Activated T-helper 2 cell treated with anti-CD3 and anti-CD28 coated beads, Interferon-gamma antibody, Interleukin-2, Interleukin-4, amounts not matched to agents 10 μg/mL and 5 μg/mL and 100 μg/mL, durations not matched to agents 14 hours and 24 hours and 36 hours (primary cell): ENCODE data around the gene REST. TPM values are rescaled to one million over a fixed set of nuclear protein-coding genes. Genes with fewer than 3 reads are reported as not detected.
A peak's percentile ranks its signal among the peaks of the same experiment; 100 is the strongest.
"Not testable (repeated sequence)": the region's sequence is repeated elsewhere in the genome, so short reads cannot be mapped to it uniquely, and the experiment has no call there.

Experiments
- DNase-seq: peaks from one replicate; pipeline ENCODE4 v3.0.0; 2021; ENCODE audit warnings: low spot score
- H3K27ac Mint-ChIP-seq: one replicate; pipeline ENCODE4 v1.8.0; 2021; ENCODE audit warnings: mixed read lengths
- H3K27me3 Mint-ChIP-seq: one replicate; pipeline ENCODE4 v1.8.0; 2021; ENCODE audit warnings: low read depth, mixed read lengths
- H3K36me3 Mint-ChIP-seq: one replicate; pipeline ENCODE4 v1.8.0; 2021; ENCODE audit warnings: low read depth, mixed read lengths
- H3K4me1 Mint-ChIP-seq: one replicate; pipeline ENCODE4 v1.8.0; 2021; ENCODE audit warnings: low read depth, mixed read lengths
- H3K4me3 Mint-ChIP-seq: one replicate; pipeline ENCODE4 v1.8.0; 2021; ENCODE audit warnings: low read depth, mild to moderate bottlenecking, moderate library complexity, mixed read lengths
- H3K9me3 Mint-ChIP-seq: one replicate; pipeline ENCODE4 v1.8.0; 2021; ENCODE audit warnings: mixed read lengths
- intact Hi-C: fragments of 100-400 bp; cut with micrococcal nuclease; formaldehyde crosslinking; loops from one replicate; pipeline ENCODE4 v1.15.1; 2023
- total RNA-seq: library from RNA; stranded (reverse); gene quantifications from 2 replicates; pipeline ENCODE4 v1.2.3, GENCODE V29; 2022

Gene REST
- total RNA-seq, 1 donor from 2014 or later: 44.5 TPM

GRCh38 chr4:56880572-56880971, 27.1 kb upstream of the REST start:
- H3K4me1 Mint-ChIP-seq: no peaks in the 10 kb centered on the region
- H3K36me3 Mint-ChIP-seq: no peaks in the 10 kb centered on the region
- intact Hi-C loops: no loop called here

GRCh38 chr4:56884511-56884910, 23.2 kb upstream of the REST start:
- H3K27me3 Mint-ChIP-seq: peaks cover 27% of the 10 kb centered on the region
- DNase-seq, H3K4me3 Mint-ChIP-seq, H3K36me3 Mint-ChIP-seq, intact Hi-C loops, H3K27ac Mint-ChIP-seq, H3K9me3 Mint-ChIP-seq, H3K4me1 Mint-ChIP-seq: not testable (repeated sequence)

More at GRCh38 chr4:56880572-56880971, 27.1 kb upstream of the REST start:
- Mint-ChIP-seq H3K27me3 (no peaks in the 10 kb centered on the region), H3K9me3 (no peaks in the 10 kb centered on the region), H3K27ac (no peak overlapping the region), H3K4me3 (no peak overlapping the region)
- no peak for DNase-seq

GRCh38 chr4:56892691-56893090, 15.0 kb upstream of the REST start:
- intact Hi-C loops: loop anchor here (1.0 kb wide), 1 partner anchor 10 kb away; no protein-coding TSS in a partner anchor
- Mint-ChIP-seq H3K4me3 (no peak overlapping the region), H3K27ac (no peak overlapping the region), H3K9me3 (no peaks in the 10 kb centered on the region), H3K36me3 (no peaks in the 10 kb centered on the region), H3K4me1 (no peaks in the 10 kb centered on the region), H3K27me3 (peaks cover 11% of the 10 kb centered on the region)
- DNase-seq: no peak

- H3K4me3 Mint-ChIP-seq: not testable (repeated sequence)
These were observed 9.9 kb upstream of the REST start for GRCh38 chr4:56897842-56898241.

GRCh38 chr4:56900186-56900585, 7.5 kb upstream of the REST start:
- intact Hi-C loops, H3K4me3 Mint-ChIP-seq: not testable (repeated sequence)

More at GRCh38 chr4:56897842-56898241, 9.9 kb upstream of the REST start:
- DNase-seq, intact Hi-C loops, H3K4me1 Mint-ChIP-seq, H3K27ac Mint-ChIP-seq, H3K9me3 Mint-ChIP-seq, H3K36me3 Mint-ChIP-seq, H3K27me3 Mint-ChIP-seq: not testable (repeated sequence)

GRCh38 chr4:56902703-56903102, 5.0 kb upstream of the REST start:
- peaks cover 13% of the 10 kb centered on the region for H3K4me1 Mint-ChIP-seq
- intact Hi-C loops: loop anchor here (1.0 kb wide), 1 partner anchor 9 kb away; no protein-coding TSS in a partner anchor
- DNase-seq: no peak
- no peaks in the 10 kb centered on the region for H3K36me3 Mint-ChIP-seq
- H3K4me3 Mint-ChIP-seq: no peak overlapping the region
- H3K27ac Mint-ChIP-seq: no peak overlapping the region
- H3K9me3 Mint-ChIP-seq: no peaks in the 10 kb centered on the region
- peaks cover 16% of the 10 kb centered on the region for H3K27me3 Mint-ChIP-seq

More at GRCh38 chr4:56900186-56900585, 7.5 kb upstream of the REST start:
- H3K4me1 Mint-ChIP-seq, DNase-seq, H3K36me3 Mint-ChIP-seq, H3K9me3 Mint-ChIP-seq, H3K27ac Mint-ChIP-seq: not testable (repeated sequence)
- H3K27me3 Mint-ChIP-seq: peaks cover 10% of the 10 kb centered on the region

- Mint-ChIP-seq H3K27me3 (peaks cover 14% of the 10 kb centered on the region), H3K4me1 (peaks cover 22% of the 10 kb centered on the region), H3K27ac (no peak overlapping the region), H3K36me3 (peaks cover 8% of the 10 kb centered on the region), H3K9me3 (no peaks in the 10 kb centered on the region), H3K4me3 (no peak overlapping the region)
- DNase-seq: no peak
- intact Hi-C loops: loop anchor here (5.0 kb wide), 2 partner anchors 103 to 468 kb away; partner anchors contain the start of genes PAICS and PPAT
These were observed 1.9 kb upstream of the REST start for GRCh38 chr4:56905796-56906195.

GRCh38 chr4:56906489-56907393, 959 bp upstream of the REST start:
- no peaks in the 10 kb centered on the region for H3K9me3 Mint-ChIP-seq
- H3K27me3 Mint-ChIP-seq: peaks cover 10% of the 10 kb centered on the region
- DNase-seq: no peak
- H3K36me3 Mint-ChIP-seq: peaks cover 17% of the 10 kb centered on the region
- peaks cover 31% of the 10 kb centered on the region for H3K4me1 Mint-ChIP-seq
- H3K4me3 Mint-ChIP-seq: peak overlapping the region; percentile 84
- H3K27ac Mint-ChIP-seq: peak overlapping the region; percentile 72
- intact Hi-C loops: loop anchor here (5.0 kb wide), 2 partner anchors 104 to 469 kb away; partner anchors contain the start of genes PAICS and PPAT

- no peaks in the 10 kb centered on the region for H3K9me3 Mint-ChIP-seq
- H3K36me3 Mint-ChIP-seq: peaks cover 20% of the 10 kb centered on the region
- peaks cover 36% of the 10 kb centered on the region for H3K4me1 Mint-ChIP-seq
- intact Hi-C loops: loop anchor here (1.0 to 5.0 kb wide), 4 partner anchors 69 to 960 kb away; partner anchors contain the start of genes CEP135, NOA1, PAICS and PPAT
- peak; percentile 62 for DNase-seq
- peak overlapping the region; percentile 98 for H3K4me3 Mint-ChIP-seq
- H3K27me3 Mint-ChIP-seq: peaks cover 5% of the 10 kb centered on the region
- peak overlapping the region; percentile 87 for H3K27ac Mint-ChIP-seq
These were observed 746 bp downstream of the REST start for GRCh38 chr4:56908206-56909085.

GRCh38 chr4:56909086-56909894, 1.6 kb downstream of the REST start:
- Mint-ChIP-seq H3K4me3 (peak overlapping the region; percentile 98), H3K4me1 (peaks cover 38% of the 10 kb centered on the region), H3K36me3 (peaks cover 28% of the 10 kb centered on the region), H3K27ac (peak overlapping the region; percentile 87), H3K27me3 (peaks cover 5% of the 10 kb centered on the region), H3K9me3 (no peaks in the 10 kb centered on the region)
- intact Hi-C loops: loop anchor here (1.0 to 5.0 kb wide), 4 partner anchors 68 to 960 kb away; partner anchors contain the start of genes CEP135, NOA1, PAICS and PPAT
- no peak for DNase-seq

- H3K27me3 Mint-ChIP-seq: peaks cover 5% of the 10 kb centered on the region
- H3K9me3 Mint-ChIP-seq: no peaks in the 10 kb centered on the region
- no peak for DNase-seq
- H3K4me3 Mint-ChIP-seq: peak overlapping the region; percentile 98
- intact Hi-C loops: no loop called here
- H3K4me1 Mint-ChIP-seq: peaks cover 39% of the 10 kb centered on the region
- peaks cover 33% of the 10 kb centered on the region for H3K36me3 Mint-ChIP-seq
- peak overlapping the region; percentile 87 for H3K27ac Mint-ChIP-seq
These were observed 2.7 kb downstream of the REST start for GRCh38 chr4:56910172-56910967.
